ENCODE measurements around the gene PTPRU. TPM values are rescaled to one million over a fixed set of nuclear protein-coding genes. Genes with fewer than 3 reads are reported as not detected.

The PTPRU gene
- polyA plus RNA-seq, 3 donors from 2014 or later, result not detected

DNA sequence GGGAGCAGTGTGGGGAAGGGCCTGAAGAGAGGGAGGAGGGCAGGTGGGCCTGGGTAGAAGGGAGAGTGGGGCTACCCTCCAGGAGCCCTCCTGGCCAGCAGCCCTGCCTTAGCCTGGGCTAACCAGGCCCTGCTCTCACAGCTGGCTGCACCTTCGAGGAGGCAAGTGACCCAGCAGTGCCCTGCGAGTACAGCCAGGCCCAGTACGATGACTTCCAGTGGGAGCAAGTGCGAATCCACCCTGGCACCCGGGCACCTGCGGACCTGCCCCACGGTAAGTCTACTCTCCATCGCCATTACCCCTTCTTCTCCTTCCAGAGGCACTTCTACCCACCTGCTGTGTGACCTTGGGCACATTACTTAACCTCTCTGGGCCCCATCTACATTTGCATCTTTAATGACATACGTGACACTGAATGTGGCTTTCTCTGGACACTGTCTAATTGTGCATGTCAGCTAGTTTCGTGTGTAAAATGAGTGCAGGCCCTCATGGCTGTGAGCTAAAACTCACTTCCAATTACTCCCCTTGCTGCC lies 18.9 kb downstream of the PTPRU start:
- no peak overlapping the region for H3K27ac Mint-ChIP-seq
- H3K4me1 Mint-ChIP-seq, result peaks cover 3 to 4% of the 10 kb centered on the region in 2 donors
- H3K36me3 Mint-ChIP-seq, result no peaks in the 10 kb centered on the region
- H3K27me3 Mint-ChIP-seq (ENCODE audit: low read depth in 3 of 3), result peaks cover 3 to 15% (median 10%) of the 10 kb centered on the region in 3 donors
- DNase-seq, result no peak
- H3K9me3 Mint-ChIP-seq, result no peaks in the 10 kb centered on the region
- H3K4me3 Mint-ChIP-seq, result no peak overlapping the region

DNA sequence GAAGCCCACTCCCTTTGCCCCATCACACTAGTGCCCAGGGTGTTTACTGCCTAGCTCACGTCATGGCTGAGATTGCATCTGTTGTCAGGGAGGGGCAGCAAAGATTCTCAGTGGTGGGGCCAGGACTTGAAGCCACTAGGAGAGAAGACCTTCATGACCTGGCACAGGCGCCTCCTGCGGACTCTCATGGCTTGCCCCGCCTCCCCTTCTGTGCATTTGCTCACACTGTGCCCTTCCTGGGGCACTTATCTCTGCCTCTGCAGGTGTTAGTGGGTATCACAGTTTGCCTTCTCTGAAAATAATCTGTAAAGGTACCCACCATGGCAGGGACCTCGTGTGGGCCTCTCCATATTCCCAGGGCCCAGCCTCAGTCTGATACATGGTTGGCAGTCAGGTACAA lies 20.1 kb downstream of the PTPRU start:
- H3K36me3 Mint-ChIP-seq, result no peaks in the 10 kb centered on the region
- H3K4me3 Mint-ChIP-seq, result no peak overlapping the region
- no peaks in the 10 kb centered on the region for H3K9me3 Mint-ChIP-seq
- H3K27ac Mint-ChIP-seq, result no peak overlapping the region
- H3K4me1 Mint-ChIP-seq, result peaks cover 4 to 5% of the 10 kb centered on the region in 2 donors
- DNase-seq, result no peak
- peaks cover 3 to 17% (median 13%) of the 10 kb centered on the region in 3 donors for H3K27me3 Mint-ChIP-seq (ENCODE audit: low read depth in 3 of 3)

DNA sequence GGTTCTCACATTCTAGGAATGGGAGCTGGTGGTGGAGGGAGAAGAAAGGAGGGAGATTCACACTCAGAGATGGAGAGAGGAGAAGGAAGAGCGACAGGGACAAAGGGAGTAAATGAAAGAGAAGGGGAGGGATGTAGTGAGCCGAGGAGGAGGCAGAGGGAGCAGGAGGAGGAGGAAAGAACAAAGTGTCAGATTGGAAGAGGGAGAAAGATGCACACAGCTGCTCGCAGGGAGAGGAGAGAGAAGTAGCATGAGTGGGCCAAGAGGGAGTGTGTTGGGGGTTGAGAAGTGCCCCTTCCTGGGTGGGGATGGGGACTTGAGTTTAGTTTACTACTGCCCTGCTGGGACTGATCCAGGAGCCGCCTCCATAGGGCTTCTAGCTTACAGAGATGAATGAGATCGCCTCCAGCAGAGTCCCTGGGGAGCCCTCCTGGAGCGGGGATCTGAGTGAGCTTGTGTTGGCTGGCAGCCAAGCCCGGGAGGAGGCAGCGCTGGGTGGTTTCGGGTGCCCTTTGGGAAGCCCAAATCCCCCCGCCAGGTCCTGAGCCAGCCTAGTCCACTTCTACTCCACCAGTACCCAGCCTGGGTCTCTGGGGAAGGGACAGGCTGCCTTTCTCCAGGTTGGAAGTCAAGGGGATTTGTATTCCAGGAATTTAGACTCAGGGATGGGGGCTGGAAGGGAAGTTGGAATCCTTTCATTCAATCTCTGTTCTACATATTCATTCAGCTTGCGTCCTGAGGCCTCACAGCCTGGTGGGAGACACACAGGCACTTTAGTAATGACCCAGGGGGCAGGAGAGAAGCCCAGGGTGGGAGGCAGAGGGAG lies 20.9 kb downstream of the PTPRU start:
- peaks cover 4 to 5% of the 10 kb centered on the region in 2 donors for H3K4me1 Mint-ChIP-seq
- H3K27ac Mint-ChIP-seq, result no peak overlapping the region
- no peaks in the 10 kb centered on the region for H3K9me3 Mint-ChIP-seq
- H3K4me3 Mint-ChIP-seq, result peak overlapping the region in 1 of 5 donors; percentile 38
- peaks cover 7 to 24% (median 14%) of the 10 kb centered on the region in 3 donors for H3K27me3 Mint-ChIP-seq (ENCODE audit: low read depth in 3 of 3)
- DNase-seq, result no peak
- no peaks in the 10 kb centered on the region for H3K36me3 Mint-ChIP-seq

DNA sequence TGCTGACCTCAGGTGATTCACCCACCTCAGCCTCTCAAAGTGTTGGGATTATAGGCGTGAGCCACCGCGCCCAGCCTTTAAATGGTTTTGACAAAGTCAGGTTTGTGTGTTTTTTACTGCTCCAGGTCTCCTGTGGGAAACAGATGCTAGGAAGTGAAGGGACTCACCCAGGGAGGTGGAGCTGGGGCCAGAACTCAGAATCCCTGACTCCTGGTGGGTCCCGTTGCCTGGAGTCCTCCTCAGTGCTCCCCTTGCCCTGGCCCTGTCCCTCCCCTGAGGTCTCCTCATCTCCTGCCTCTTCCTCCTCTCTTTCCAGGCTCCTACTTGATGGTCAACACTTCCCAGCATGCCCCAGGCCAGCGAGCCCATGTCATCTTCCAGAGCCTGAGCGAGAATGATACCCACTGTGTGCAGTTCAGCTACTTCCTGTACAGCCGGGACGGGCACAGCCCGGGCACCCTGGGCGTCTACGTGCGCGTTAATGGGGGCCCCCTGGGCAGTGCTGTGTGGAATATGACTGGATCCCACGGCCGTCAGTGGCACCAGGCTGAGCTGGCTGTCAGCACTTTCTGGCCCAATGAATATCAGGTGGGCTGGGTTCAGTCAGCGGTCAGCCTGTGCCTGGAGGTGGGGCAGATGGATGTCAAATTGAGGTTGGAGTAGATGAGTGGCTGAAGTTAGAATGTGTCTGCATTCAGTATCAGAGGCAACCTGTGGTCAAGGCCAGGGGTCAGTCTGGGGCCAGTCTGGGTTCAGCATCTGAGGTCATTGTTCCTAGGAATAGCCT lies 22.1 kb downstream of the PTPRU start:
- DNase-seq, result no peak
- Mint-ChIP-seq H3K4me1 (peaks cover 4 to 5% of the 10 kb centered on the region in 2 donors), H3K27me3 (ENCODE audit: low read depth in 3 of 3) (peaks cover 9 to 26% (median 15%) of the 10 kb centered on the region in 3 donors), H3K9me3 (no peaks in the 10 kb centered on the region), H3K36me3 (no peaks in the 10 kb centered on the region), H3K4me3 (peak overlapping the region in 4 of 5 donors; percentile 25 to 62 (median 44)), H3K27ac (no peak overlapping the region)

DNA sequence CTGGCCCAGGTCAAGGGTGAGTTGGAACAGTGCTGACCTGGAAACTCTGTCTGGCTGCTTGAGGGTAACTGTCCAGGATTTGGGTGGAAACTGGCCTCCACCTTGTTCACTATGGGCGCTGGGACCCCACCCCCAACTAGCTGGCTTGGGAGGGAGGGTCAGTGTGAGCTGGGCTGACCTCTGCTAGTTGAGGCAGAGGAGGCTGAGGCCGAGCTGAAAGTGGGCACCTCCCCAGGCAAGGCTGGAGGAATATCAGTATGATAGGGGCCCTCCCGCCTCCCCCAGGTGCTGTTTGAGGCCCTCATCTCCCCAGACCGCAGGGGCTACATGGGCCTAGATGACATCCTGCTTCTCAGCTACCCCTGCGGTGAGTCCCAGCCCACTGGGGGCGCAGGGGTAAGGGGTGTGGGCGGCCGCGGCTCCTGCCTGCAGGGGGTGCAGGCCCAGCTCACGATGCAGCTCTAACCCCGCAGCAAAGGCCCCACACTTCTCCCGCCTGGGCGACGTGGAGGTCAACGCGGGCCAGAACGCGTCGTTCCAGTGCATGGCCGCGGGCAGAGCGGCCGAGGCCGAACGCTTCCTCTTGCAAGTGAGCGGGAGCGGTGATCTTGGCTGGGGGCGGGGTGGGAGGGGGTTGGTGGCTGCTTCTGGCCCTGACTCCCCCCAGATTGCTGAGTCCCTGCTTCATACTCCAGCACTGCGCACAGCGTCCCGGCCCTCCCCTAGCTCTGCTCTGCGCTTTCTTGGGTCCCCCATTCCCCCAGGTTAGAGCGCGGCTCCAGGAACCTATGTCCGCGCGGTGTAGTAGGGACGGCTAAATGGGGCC lies 22.9 kb downstream of the PTPRU start:
- Mint-ChIP-seq H3K4me1 (peaks cover 4 to 5% of the 10 kb centered on the region in 2 donors), H3K27me3 (ENCODE audit: low read depth in 3 of 3) (peaks cover 13 to 26% (median 15%) of the 10 kb centered on the region in 3 donors), H3K9me3 (no peaks in the 10 kb centered on the region), H3K36me3 (no peaks in the 10 kb centered on the region), H3K4me3 (peak overlapping the region in 4 of 5 donors; percentile 25 to 62 (median 58)), H3K27ac (no peak overlapping the region)
- no peak for DNase-seq

DNA sequence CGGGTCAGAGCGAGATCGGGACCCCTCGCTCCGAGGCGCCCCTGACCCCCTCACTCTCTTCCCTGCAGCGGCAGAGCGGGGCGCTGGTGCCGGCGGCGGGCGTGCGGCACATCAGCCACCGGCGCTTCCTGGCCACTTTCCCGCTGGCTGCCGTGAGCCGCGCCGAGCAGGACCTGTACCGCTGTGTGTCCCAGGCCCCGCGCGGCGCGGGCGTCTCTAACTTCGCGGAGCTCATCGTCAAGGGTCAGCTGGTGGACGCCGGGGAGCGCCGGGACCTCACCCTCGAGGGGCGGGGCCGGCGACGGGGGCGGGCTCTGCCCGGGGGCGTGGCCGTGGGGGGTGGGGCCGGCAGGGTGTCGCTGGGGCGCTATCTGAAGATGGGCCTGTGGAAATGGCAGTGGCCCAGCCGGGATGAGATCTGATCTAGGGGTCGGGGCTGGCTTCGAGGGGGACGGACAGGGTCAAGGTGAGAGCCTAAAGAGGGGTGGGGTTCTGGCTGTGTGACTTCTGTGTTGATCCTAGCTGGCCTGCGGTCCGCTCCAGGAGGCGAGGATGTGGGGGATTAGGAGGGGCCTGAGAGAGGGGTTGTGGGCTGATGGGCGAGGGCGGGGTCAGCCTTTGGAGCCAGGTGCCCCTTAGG lies 23.6 kb downstream of the PTPRU start:
- H3K9me3 Mint-ChIP-seq, result no peaks in the 10 kb centered on the region
- no peak overlapping the region for H3K27ac Mint-ChIP-seq
- peaks cover 4 to 5% of the 10 kb centered on the region in 2 donors for H3K4me1 Mint-ChIP-seq
- peak overlapping the region; percentile 71 to 84 (median 76) for H3K4me3 Mint-ChIP-seq
- peaks cover 13 to 26% (median 15%) of the 10 kb centered on the region in 3 donors for H3K27me3 Mint-ChIP-seq (ENCODE audit: low read depth in 3 of 3)
- DNase-seq, result no peak
- H3K36me3 Mint-ChIP-seq, result no peaks in the 10 kb centered on the region

DNA sequence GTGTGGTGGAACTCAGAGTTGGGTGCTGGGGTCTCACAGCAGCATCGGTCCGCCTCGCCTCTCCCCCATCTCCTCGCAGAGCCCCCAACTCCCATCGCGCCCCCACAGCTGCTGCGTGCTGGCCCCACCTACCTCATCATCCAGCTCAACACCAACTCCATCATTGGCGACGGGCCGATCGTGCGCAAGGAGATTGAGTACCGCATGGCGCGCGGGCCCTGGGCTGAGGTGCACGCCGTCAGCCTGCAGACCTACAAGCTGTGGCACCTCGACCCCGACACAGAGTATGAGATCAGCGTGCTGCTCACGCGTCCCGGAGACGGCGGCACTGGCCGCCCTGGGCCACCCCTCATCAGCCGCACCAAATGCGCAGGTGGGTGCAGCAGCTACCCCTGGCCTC lies 24.2 kb downstream of the PTPRU start:
- peak overlapping the region in 4 of 5 donors; percentile 17 to 84 (median 76) for H3K4me3 Mint-ChIP-seq
- peaks cover 13 to 26% (median 14%) of the 10 kb centered on the region in 3 donors for H3K27me3 Mint-ChIP-seq (ENCODE audit: low read depth in 3 of 3)
- H3K9me3 Mint-ChIP-seq, result no peaks in the 10 kb centered on the region
- no peaks in the 10 kb centered on the region for H3K36me3 Mint-ChIP-seq
- peaks cover 4 to 5% of the 10 kb centered on the region in 2 donors for H3K4me1 Mint-ChIP-seq
- no peak for DNase-seq
- H3K27ac Mint-ChIP-seq, result no peak overlapping the region

DNA sequence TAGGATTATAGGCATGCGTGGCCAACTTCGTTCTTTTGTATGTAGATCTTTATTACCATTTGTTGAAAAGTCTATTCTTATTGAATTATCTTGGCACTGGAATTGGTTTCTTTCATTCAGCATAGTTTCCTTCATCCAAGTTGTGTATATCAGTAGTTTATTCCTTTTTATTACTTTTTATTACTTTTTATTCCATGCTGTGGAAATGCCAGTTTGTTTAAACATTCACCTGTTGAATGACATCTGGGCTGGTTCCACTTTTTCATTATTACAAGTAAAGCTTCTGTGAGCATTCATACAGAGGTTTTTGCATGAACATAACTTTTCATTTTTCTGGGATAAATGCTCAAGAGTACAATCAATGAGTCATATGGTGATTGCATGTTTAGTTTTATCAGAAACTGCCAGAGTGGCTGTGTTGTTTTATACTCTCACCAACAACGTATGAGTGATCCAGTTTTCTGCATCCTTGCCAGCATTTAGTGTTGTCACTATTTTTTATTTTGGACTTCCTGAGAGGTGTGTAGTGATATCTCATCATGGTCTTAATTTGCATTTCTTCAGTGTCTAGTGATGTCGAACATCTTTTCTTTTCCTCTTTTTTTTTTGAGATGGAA lies 28.6 kb downstream of the PTPRU start:
- no peaks in the 10 kb centered on the region for H3K9me3 Mint-ChIP-seq
- no peak overlapping the region for H3K4me3 Mint-ChIP-seq
- H3K27ac Mint-ChIP-seq, result no peak overlapping the region
- H3K4me1 Mint-ChIP-seq, result peaks cover 3 to 4% of the 10 kb centered on the region in 2 donors
- peaks cover 5 to 17% (median 14%) of the 10 kb centered on the region in 3 donors for H3K27me3 Mint-ChIP-seq (ENCODE audit: low read depth in 3 of 3)
- no peak for DNase-seq
- no peaks in the 10 kb centered on the region for H3K36me3 Mint-ChIP-seq

DNA sequence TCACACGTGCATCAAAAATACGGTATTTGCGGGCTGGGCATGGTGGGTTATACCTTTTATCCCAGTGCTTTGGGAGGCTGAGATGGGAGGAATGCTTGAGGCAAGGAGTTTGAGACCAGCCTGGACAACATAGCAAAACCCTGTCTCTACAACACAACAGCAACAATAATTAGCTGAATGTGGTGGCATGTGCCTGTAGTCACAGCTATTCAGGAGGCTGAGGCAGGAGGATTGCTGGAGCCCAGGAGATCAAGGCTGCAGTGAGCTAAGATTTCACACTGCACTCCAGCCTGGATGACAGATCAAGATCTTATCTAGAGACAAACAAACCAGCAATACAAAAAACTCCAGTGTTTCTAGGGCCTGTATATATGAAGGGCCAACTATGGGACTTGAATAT lies 30.6 kb downstream of the PTPRU start:
- DNase-seq, result no peak
- H3K4me3 Mint-ChIP-seq, result no peak overlapping the region
- no peaks in the 10 kb centered on the region for H3K9me3 Mint-ChIP-seq
- H3K4me1 Mint-ChIP-seq, result no peaks in the 10 kb centered on the region
- peaks cover 6 to 16% (median 9%) of the 10 kb centered on the region in 3 donors for H3K27me3 Mint-ChIP-seq (ENCODE audit: low read depth in 3 of 3)
- H3K36me3 Mint-ChIP-seq, result no peaks in the 10 kb centered on the region
- no peak overlapping the region for H3K27ac Mint-ChIP-seq

DNA sequence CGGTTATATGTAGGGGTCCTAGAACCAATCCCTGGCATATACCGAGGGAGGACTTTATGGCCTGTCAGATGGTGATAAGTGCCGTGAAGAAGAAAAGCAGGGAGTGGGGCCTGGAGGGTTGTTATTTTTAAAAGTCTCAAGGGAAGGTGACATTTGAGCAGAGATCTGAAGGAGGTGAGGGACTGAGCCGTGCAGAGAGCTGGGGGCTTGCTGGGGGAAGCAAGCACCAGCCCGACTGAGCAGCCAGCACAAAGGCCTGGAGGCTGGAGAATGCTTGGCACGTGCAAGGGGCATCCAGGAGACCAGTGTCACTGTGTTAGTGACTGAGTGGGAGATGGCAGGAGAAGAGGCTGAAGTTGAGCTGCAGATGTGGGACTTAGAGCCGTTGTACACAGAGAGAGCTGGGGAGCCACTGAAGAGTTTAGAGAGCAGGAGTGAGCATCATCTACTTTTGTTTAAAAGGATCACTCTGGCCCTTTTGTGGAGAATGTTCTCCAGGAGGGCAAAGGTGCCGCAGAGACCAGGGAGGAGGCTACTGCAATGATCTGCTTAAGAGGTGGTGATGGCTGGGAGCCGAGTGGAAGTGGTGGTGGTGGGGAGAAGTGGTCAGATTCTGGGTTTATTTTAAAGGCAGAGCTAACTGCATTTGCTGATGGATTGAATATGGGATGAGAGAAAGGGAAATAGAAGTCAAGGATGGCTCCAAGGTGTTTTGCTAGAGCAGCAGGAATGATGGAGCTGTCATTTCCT lies 31.2 kb downstream of the PTPRU start:
- H3K4me1 Mint-ChIP-seq, result no peaks in the 10 kb centered on the region
- peaks cover 3 to 12% (median 5%) of the 10 kb centered on the region in 3 donors for H3K27me3 Mint-ChIP-seq (ENCODE audit: low read depth in 3 of 3)
- DNase-seq, result no peak
- no peak overlapping the region for H3K27ac Mint-ChIP-seq
- H3K4me3 Mint-ChIP-seq, result no peak overlapping the region
- no peaks in the 10 kb centered on the region for H3K36me3 Mint-ChIP-seq
- no peaks in the 10 kb centered on the region for H3K9me3 Mint-ChIP-seq

- H3K4me1 Mint-ChIP-seq, result no peaks in the 10 kb centered on the region
- H3K9me3 Mint-ChIP-seq, result no peaks in the 10 kb centered on the region
- DNase-seq, result no peak
- H3K27me3 Mint-ChIP-seq (ENCODE audit: low read depth in 3 of 3), result peaks cover 3 to 7% (median 5%) of the 10 kb centered on the region in 3 donors
- H3K4me3 Mint-ChIP-seq, result no peak overlapping the region
- H3K36me3 Mint-ChIP-seq, result no peaks in the 10 kb centered on the region
- H3K27ac Mint-ChIP-seq, result no peak overlapping the region
Measured at GRCh38 chr1:29269382-29269781, 33.1 kb downstream of the PTPRU start.

DNA sequence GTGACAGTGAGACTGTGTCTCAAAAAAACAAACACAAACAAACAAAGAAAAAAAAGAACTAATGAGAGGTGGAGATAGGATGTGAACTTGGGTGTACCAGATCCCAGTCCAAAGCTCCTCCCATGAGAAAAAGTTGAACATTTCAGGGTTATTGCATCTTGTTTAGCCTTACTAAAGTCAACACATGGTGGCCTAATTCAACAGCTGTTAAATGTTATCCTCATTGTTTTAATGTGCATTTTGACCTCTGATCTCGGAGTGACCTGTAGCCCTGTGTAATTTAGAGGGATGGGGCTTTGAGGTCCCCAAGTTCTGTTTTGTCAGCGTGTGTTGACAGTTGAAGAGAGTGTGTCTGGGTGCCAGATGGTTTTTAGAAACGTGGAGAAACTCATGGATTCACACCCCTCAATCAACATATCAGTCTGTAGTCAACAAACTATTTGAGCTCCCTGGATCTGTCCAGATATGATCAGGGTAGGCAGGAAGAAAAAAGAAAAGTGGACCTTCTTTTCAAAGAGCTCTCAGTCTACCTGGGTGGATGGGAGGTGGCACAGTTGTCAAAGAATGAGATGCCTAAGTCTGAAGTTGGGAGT lies 34.7 kb downstream of the PTPRU start:
- Mint-ChIP-seq H3K36me3 (no peaks in the 10 kb centered on the region), H3K9me3 (no peaks in the 10 kb centered on the region), H3K4me3 (no peak overlapping the region), H3K4me1 (no peaks in the 10 kb centered on the region), H3K27ac (no peak overlapping the region), H3K27me3 (ENCODE audit: low read depth in 3 of 3) (peaks cover 3 to 10% (median 5%) of the 10 kb centered on the region in 3 donors)
- no peak for DNase-seq
